ENCODE measurements around the gene OXSR1.
"Not testable (repeated sequence)": the region's sequence is repeated elsewhere in the genome, so short reads cannot be mapped to it uniquely, and the experiment has no call there.

OXSR1 gene

DNA sequence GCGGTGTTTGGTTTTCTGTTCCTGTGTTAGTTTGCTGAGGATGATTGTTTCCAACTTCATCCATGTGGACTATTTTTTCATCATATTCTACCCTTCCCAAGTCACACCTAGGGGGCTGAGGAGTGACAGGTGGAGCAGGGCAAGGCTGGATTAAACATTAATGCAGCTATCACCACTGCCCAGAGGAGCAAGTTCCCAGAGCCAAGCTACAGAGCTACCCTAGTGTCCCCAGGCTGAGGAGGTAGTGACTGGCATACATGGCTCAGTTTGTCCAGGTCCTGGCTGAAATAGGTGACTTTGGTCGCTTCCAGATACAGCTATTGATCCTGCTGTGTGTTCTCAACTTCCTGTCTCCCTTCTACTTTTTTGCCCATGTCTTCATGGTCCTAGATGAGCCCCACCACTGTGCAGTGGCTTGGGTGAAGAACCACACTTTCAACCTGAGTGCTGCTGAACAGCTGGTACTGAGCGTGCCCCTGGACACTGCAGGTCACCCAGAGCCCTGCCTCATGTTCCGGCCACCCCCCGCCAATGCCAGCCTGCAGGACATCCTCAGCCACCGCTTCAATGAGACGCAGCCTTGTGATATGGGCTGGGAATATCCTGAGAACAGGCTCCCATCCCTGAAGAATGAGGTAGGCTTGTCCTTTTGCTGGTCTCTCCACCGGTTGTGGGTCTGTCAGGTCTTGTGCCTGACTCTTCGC is 100.4 kb downstream of the OXSR1 start, which contains the start of gene SLC22A13:
Gene SLC22A13 (plus strand): TSS at position 209 of the 704 bp plus-strand sequence. CDS start 49 bp downstream, at position 258.
- no peak for DNase-seq (ENCODE audit: low read depth in 4 of 4, low spot score in 1 of 4)

DNA sequence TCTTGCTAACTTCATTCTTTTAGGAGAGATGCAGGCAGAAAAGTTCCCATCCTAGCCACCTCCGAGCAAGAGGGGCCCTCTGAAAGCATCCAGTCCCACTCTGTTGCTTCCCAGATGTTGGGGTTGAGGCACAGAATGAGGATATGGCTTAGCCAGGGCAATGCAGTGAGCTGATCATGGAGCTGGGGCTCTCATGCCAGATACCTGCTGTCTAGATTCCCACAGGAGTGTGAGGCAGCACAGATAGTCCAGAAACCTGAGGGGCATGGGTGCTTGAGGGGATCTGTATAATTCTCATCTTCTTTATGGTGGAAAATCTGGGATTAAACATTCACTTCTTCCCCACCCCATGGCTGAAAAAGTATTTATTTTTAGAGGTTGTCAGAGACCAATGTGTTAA is 101.5 kb downstream of the OXSR1 start:
- no peak for DNase-seq (ENCODE audit: low read depth in 4 of 4, low spot score in 1 of 4)

DNA sequence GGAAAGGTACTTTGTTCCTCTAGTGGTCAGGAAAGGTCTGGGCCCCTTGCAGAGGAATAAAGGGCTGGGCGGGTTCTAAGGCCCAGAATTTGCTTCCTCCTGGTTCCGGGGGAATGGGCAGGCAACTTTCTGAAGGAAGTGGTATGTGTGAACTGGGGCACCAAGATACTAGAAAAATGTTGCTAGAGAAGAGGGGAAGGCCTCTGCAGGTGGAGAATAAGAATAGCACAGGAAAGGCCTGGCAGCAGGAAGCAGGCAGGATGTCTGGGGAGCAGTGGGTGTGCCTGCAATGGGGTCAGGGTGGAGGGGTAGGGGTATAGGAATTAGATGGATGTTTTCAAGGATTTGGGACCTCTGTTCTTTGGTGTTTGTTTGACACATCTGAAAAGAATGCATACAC is 102.3 kb downstream of the OXSR1 start:
- DNase-seq (ENCODE audit: low read depth in 4 of 4, low spot score in 1 of 4) = no peak

DNA sequence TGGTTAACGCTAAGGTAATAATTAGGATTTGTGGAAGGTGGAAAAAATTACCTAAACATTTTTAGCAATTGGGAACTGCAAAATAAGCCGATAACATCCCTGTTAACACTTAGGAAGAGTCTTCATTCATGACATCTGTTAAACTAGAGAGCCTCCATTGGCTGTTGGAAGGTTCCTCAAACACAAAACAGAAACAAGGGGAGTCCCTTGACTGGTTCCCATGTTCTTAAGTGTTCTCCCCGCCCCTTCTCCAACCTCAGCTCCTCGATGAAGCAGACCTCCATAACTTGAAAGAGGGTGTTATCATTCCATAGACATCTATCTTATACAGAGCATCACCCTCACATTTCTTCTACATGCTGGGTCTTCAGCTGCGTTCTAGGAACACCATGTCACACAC is 102.8 kb downstream of the OXSR1 start:
- no peak for DNase-seq (ENCODE audit: low read depth in 4 of 4, low spot score in 1 of 4)

DNA sequence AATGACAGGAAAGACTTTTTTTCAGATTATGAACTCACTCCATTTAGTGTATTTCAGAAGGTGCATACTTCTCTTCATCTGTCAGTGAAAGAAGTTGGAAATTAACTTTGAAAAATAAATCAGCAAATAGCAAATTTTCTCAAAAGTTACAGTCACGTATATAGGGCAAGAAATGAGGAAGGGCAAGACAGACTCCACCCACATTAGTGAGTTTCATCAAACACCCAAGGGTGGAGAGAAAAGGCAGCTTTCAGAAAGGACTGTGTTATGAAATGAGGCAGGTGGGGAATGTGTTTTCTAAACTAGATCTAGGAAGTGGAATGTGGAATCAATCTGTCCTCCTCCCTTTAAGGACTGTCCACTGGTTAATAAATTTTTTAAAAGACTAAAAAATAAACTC is 103.2 kb downstream of the OXSR1 start:
- no peak for DNase-seq (ENCODE audit: low read depth in 4 of 4, low spot score in 1 of 4)

DNA sequence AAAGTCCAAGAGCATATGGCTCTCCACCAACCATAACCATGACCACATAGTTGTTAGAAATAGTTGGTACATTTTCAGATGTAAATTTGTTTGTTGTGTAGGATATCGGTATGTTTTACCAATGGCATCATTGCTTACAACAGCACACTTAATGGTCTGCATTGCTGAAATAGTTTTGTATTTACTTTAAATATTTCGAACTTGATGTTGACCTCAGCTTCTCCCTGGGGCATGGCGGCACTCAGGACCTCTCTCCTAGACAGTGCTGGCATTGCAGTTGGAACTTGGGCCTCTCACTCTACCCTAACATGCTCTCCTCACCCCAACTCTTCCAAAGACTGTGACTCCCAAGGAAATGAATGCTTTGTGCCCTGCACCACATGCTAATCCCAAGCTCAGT is 105.3 kb downstream of the OXSR1 start:
- no peak for DNase-seq (ENCODE audit: low read depth in 4 of 4, low spot score in 1 of 4)

DNA sequence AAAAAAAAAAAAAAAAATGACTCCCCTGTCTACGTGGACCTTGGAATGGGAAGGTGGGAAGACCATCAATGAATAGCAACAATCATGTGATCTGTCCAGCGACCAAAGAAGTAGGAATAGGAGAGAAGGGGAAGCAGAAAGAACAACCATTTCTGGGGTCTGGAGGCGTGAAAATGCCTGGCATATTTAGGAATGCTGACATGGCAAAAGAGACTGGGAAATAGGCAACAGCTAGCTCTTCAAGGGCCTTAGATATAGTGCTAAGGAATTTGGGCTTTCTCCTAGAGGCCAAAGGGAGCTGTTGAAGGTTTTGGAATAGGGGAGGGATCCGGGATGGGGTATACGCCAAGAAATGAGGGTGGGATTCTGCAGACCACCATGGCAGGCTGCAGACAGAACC is 106.2 kb downstream of the OXSR1 start:
- DNase-seq (ENCODE audit: low read depth in 4 of 4, low spot score in 1 of 4) = no peak

DNA sequence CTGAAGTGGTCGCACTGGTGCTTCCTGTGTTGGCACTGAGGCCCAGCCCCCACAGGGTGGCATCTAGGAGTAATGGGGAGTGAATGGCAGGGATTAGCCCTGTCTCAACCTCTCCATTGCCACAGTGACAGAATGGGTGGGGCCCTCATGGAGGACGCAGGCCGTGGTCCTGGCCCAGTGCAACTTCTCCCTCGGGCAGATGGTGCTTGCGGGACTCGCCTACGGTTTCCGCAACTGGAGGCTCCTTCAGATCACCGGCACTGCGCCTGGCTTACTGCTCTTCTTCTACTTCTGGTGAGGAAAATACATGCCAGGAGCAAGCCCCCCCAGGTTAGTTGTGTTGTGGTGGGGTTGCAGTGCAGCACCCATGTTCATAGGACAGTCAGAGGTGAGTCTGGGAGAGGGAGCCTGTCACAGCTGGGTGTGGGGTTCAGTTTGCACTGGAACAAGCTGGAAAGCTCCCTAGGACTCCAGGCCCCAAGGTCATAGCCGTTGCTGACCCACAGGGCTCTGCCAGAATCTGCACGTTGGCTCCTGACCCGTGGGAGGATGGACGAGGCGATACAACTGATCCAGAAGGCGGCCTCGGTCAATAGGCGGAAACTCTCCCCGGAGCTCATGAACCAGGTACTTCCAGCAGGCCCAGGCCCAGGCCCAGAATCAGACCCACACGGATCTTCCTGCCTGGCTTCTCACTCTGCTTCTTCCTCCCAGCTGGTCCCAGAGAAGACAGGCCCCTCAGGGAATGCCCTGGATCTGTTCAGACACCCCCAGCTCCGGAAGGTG is 109.7 kb downstream of the OXSR1 start:
- DNase-seq (ENCODE audit: low read depth in 4 of 4, low spot score in 1 of 4) = no peak

DNA sequence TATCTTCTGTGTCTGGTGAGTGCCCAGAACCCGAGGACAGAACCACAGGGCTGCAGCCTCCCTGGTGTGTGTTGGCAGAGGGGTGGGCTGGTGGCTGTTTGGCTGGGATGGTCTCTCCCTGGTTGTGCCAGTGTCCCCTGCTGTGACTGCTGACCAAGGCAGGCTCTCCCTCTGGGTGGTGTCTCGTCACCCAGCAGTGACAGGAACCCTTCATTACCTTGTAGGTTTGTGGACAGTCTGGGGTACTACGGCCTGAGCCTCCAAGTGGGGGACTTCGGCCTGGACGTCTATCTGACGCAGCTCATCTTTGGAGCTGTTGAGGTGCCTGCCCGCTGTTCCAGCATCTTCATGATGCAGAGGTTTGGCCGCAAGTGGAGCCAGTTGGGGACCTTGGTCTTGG is 110.3 kb downstream of the OXSR1 start:
- no peak for DNase-seq (ENCODE audit: low read depth in 4 of 4, low spot score in 1 of 4)

DNA sequence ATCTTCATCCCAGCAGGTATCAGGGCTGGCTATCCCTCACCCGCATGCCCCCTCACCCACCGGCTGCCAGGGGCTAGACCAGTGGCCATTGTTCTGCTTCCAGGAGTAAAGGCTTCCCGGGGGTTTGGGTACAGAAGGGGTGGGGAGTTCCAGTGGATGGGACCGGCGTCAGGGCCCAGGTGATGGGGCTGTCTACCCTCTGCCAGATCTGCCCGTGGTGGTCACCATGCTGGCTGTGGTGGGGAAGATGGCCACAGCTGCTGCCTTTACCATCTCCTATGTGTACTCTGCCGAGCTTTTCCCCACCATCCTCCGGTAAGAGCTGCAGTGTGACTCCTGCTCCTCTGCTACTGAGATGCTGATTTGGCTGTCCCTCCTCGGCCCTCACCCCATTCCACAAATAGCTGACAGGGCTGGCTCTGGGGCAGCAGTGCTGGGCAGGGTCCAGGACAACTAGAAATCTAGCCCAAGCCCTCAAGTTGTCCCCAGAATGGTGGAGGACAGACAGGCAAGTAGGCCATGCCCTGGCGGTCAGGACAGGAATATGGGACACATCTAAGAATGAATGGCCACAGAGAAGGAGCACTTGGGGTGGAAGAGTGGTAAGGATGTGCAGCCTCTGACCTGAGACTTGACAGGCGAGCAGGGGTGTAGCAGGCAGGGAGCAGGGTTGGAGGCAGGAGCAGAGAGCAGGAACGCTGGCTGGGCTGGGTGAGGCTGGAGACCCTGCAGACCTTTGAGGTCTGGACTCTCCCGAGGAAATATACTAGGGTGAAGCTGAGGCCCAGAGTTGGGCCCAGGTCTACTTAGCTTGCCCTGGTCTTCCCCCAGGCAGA is 111.0 kb downstream of the OXSR1 start:
- DNase-seq (ENCODE audit: low read depth in 4 of 4, low spot score in 1 of 4) = no peak

DNA sequence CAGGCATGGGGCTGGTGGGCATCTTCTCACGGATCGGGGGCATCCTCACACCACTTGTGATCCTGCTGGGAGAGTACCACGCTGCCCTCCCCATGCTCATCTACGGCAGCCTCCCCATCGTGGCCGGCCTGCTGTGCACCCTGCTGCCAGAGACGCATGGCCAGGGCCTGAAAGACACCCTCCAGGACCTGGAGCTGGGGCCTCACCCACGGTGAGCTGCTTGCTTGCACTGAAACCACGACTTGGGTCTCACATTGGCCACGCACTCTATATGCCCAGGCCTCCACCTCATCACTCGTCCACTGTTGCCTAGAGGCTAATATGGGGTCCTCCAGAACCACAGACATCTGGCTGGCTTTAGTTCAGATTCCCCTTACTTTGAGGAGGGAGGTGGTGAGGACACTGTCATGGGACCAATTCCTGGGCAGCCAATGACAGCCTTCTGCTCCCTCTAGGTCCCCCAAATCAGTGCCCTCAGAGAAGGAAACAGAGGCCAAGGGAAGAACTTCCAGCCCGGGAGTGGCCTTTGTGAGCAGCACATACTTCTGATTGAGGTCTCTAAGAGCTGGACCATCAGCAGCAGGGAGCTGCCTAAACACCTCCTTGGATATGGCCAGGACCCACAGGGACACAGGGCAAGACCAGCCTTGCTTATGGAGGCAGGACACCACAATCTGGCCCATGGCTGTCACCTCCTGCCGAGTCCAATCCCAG is 111.7 kb downstream of the OXSR1 start:
- DNase-seq (ENCODE audit: low read depth in 4 of 4, low spot score in 1 of 4) = no peak

DNA sequence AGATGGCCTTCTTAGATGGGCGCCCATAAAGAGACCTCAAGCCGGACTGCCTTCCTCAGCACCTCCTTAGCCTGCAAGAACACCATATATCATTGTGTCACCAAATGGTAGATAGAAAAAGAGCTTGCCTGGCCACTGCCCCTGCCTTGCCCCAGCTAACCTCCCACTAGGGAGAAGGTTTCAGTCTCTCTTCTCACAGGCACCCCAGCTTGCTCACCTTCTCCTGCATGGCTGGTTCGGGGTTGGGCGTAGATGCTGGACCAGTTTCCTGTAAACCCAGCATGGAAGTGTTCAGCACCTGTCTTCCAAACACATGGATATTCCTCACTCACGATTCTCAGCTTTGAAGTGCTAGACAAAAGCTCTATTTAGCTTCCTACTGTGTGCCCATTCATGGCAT is 113.5 kb downstream of the OXSR1 start:
- no peak for DNase-seq (ENCODE audit: low read depth in 4 of 4, low spot score in 1 of 4)

DNA sequence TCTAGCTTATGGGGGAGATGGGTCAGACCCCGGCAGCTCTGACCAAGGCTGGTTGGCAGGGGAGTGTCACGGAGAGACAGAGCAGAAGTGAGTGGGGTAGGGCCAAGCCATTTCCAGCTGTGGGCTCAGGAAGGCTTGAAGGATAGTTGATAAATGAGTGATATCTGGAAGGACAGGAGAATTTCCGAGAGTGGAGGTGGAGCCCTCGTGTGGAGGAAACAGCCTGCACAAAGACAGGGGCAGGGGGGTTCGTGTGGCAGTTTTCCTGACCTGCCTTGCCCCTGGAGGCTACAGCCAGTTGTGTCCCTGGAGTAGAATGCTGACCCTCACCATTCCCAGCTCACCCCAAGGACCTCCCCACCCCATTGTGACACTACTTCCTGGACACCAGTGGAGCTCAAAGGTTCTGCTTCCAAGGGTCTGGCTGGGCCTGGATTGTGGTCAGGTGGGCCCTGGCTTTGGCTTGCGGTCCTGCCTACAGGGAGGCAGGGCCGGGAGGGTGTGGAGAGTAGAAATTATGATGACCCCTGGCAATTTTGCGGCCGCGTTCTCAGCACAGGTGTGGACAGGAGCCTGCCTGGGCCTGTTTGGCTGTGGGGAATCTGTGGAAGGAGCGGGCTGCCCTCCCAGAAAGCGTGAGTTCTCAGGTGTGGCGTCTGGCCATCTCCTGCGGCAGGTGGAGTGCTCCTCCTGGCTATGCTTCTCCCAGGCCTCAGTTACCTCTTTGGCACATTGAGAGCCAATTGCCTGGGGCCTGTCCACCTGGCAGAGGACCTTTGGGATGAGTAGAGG is 116.8 kb downstream of the OXSR1 start, which contains the start of gene SLC22A14:
Gene SLC22A14 (plus strand): TSS at position 400 of the 792 bp plus-strand sequence. CDS start 23,733 bp downstream, outside the sequence.
- DNase-seq (ENCODE audit: low read depth in 4 of 4, low spot score in 1 of 4) = no peak

DNA sequence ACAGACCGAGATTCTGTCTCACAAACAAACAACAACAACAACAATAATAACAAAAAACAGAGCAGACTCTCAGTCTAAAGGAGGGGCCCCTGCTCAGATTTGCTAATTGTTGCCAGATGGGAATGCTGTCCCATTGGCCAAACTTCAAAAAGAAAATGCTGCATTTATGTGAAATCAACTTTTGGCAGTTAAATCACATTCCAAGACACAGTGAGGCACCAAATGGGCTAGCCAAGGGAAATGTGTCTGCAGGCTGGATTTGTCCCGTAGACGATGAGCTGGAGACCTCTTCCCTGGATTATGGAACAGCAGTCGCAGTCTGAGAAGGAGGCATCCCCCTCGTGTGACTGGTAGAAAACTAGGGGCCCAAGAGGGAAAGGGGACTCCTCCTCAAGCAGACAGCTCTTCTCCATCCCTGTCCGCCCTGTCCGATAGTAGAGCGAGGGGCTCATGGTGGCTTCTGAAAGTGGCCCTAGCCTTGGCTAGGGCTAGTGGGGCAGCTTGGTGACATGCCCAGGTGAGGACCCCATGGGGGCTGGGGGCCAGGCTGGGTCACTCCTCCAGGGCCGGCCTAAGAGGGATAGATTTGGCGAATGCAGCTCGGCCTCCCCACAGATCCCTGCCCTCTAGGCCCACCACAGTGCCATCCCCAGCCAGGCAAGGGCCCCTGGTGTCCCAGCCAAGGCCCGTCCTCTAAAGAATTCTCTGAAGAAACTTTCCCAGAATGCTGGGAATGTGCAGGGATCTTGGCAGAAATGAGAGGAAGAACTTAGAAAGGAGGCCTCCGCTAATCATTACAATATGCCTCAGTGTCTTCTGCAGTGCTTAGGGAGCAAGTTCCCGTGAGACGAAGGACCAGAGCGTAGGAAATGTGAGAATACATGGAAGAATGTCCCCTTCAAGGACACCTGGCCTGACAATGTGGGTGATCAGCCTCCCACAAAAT is 118.7 kb downstream of the OXSR1 start:
- no peak for DNase-seq (ENCODE audit: low read depth in 4 of 4, low spot score in 1 of 4)

DNA sequence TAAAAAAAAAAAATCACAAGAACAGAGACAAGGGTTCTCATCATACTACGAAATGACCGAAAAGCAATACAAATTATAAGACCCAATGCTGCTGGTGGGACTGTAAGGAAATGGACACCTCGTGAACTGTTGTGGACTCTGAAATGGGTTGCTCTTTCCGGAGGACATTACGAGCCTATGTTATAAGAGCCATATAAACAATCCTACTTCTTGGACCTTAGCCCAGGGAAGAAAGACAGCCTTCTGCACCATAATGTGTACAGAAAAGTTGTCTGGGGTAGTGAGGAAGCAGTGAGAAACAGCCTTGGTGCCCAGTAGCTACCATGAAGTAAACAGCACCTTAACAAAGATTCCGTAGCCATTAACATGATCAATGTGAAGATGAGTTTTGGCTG is 119.4 kb downstream of the OXSR1 start:
- no peak for DNase-seq (ENCODE audit: low read depth in 4 of 4, low spot score in 1 of 4)

DNA sequence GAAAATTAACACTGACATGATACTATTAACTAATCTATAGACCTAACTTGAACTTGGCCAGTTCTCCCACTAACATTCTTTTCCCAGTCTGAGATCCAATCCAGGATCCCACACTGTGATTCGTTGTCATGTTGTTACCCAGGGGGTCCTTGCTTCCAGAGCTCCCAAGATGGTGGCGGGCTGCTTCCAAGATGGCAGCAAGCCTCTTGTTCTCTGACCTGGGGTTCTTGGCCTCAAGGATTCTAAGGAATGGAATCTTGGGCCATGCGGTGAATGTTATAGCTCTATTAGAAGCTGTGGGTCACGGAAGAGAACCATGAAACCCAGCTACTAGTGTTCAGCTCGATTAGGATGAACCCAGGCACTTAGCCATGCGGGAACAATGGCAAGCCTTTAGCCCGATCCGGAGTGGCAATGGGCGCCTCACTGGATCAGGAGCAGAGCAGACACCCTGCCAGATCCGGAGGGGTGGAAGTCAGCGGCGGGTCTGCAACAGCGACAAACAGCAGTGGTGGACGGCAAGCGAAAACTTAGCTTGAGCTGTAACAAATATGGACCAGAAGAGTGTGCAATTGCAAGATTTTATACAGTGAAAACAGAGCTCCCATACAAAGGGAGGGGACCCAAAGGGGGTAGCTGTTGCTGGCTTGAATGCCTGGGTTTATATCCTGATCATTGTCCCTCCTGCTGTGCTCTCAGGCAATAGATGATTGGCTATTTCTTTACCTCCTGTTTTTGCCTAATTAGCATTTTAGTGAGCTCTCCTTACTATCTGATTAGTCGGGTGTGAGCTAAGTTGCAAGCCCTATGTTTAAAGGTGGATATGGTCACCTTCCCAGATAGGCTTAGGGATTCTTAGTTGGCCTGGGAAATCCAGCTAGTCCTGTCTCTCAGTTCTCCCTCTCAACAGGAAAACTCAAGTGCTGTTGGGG is 124.2 kb downstream of the OXSR1 start:
- DNase-seq (ENCODE audit: low read depth in 4 of 4, low spot score in 1 of 4) = not testable (repeated sequence)

DNA sequence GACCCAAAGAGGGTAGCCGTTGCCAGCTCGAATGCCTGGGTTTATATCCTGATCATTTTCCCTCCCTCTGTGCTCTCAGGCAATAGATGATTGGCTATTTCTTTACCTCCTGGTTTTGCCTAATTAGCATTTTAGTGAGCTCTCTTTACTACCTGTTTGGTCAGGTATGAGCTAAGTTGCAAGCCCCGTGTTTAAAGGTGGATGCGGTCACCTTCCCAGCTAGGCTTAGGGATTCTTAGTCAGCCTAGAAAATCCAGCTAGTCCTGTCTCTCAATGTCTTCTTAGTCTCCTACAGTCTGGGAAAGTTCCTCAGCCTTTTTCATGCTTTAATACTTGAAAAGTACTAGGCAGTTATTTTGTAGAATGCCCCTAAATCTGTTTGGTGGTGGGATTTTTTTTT is 131.7 kb downstream of the OXSR1 start:
- not testable (repeated sequence) for DNase-seq (ENCODE audit: low read depth in 4 of 4, low spot score in 1 of 4)

DNA sequence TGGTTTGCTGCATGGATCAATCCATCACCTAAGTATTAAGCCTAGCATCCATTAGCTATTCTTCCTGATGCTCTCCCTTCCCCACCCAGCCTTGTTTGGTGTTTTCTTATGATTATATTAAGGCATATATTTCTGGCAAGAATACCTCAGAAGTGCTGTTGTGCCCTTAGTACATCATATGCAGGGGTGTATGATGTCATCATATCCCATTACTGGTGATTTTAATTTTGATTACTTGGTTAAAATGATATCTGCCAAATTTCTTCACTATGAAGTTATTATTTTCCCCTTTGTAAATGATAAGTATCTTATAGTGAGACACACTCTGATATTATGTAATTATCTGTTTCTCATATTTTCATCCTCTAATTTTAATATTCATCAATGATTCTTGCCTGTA is 132.2 kb downstream of the OXSR1 start:
- no peak for DNase-seq (ENCODE audit: low read depth in 4 of 4, low spot score in 1 of 4)
